Kidney epithelial cell (primary cell): ENCODE data around the gene MACROD2. TPM values are rescaled to one million over a fixed set of nuclear protein-coding genes. Genes with fewer than 3 reads are reported as not detected.

ENCODE experiments used
- DNase-seq: peaks from one replicate; pipeline ENCODE4 v3.0.0-alpha.2; 2010; ENCODE audit warnings: low read depth
- H3K27me3 ChIP-seq: 2 replicates; pipeline ENCODE4 v1.6.0; 2011; ENCODE audit warnings: low read length; ENCODE audit not compliant: control insufficient read depth, insufficient read depth
- H3K36me3 ChIP-seq: 2 replicates; pipeline ENCODE4 v1.5.1; 2011; ENCODE audit warnings: low read length; ENCODE audit not compliant: control insufficient read depth, insufficient read depth
- H3K4me3 ChIP-seq: 2 replicates; pipeline ENCODE4 v1.5.1; 2011; ENCODE audit warnings: low read depth, mild to moderate bottlenecking, control low read depth, low read length
- CTCF ChIP-seq: IDR thresholded peaks from 2 replicates; pipeline ENCODE4 v1.5.1; 2011; ENCODE audit warnings: mild to moderate bottlenecking, moderate library complexity, low read length, control low read depth, inconsistent platforms; ENCODE audit not compliant: insufficient read depth, poor library complexity, severe bottlenecking
- total RNA-seq: library from RNA; depleted of rRNA; stranded (reverse); fragments of >200 nt; gene quantifications from 2 replicates; pipeline ENCODE4 v1.2.3, GENCODE V29; 2015

MACROD2 gene
- total RNA-seq, 1 donor from 2014 or later: 0.79 TPM

- Histone ChIP-seq H3K27me3 (no peaks in the 10 kb centered on the region), H3K36me3 (no peaks in the 10 kb centered on the region), H3K4me3 (no peak overlapping the region)
- TF ChIP-seq CTCF: no peak
- no peak for DNase-seq
Measured at GRCh38 chr20:15922556-15922955, 1927.2 kb downstream of the MACROD2 start.

GRCh38 chr20:15923030-15923776 is 1927.9 kb downstream of the MACROD2 start:
- no peak for DNase-seq
- TF ChIP-seq CTCF: no peak
- no peak overlapping the region for H3K4me3 ChIP-seq
- no peaks in the 10 kb centered on the region for H3K36me3 ChIP-seq
- no peaks in the 10 kb centered on the region for H3K27me3 ChIP-seq

GRCh38 chr20:15924556-15924955 is 1929.2 kb downstream of the MACROD2 start:
- Histone ChIP-seq H3K27me3 (no peaks in the 10 kb centered on the region), H3K4me3 (no peak overlapping the region), H3K36me3 (no peaks in the 10 kb centered on the region)
- no peak for DNase-seq
- no peak for TF ChIP-seq CTCF

GRCh38 chr20:15925376-15925775 is 1930.1 kb downstream of the MACROD2 start:
- no peak overlapping the region for H3K4me3 ChIP-seq
- TF ChIP-seq CTCF: no peak
- no peaks in the 10 kb centered on the region for H3K36me3 ChIP-seq
- no peaks in the 10 kb centered on the region for H3K27me3 ChIP-seq
- DNase-seq: no peak

- Histone ChIP-seq H3K27me3 (no peaks in the 10 kb centered on the region), H3K36me3 (no peaks in the 10 kb centered on the region), H3K4me3 (no peak overlapping the region)
- DNase-seq: no peak
- no peak for TF ChIP-seq CTCF
Measured at GRCh38 chr20:15927893-15928650, 1932.8 kb downstream of the MACROD2 start.
